ENCODE data around the gene DTNB.

DNA sequence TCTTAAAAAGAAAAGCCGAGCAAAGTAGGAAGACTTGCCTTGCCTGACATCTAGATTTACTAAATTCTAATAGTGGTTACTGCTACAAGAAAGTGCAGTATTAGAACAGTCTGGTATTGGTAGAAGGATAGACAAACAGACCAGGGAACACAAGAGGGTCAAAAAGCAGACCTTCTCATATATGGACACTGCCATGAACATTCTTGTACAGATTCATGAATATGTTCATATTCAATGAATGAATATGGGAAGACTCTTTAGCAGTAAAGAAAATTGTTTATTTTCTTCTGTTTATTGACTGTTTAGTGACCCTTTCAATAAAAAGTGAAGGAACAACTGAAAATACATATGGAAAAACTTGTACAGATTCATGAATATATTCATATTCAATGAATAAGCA lies 37.6 kb downstream of the DTNB start:
- TF ChIP-seq, protein P1, sequence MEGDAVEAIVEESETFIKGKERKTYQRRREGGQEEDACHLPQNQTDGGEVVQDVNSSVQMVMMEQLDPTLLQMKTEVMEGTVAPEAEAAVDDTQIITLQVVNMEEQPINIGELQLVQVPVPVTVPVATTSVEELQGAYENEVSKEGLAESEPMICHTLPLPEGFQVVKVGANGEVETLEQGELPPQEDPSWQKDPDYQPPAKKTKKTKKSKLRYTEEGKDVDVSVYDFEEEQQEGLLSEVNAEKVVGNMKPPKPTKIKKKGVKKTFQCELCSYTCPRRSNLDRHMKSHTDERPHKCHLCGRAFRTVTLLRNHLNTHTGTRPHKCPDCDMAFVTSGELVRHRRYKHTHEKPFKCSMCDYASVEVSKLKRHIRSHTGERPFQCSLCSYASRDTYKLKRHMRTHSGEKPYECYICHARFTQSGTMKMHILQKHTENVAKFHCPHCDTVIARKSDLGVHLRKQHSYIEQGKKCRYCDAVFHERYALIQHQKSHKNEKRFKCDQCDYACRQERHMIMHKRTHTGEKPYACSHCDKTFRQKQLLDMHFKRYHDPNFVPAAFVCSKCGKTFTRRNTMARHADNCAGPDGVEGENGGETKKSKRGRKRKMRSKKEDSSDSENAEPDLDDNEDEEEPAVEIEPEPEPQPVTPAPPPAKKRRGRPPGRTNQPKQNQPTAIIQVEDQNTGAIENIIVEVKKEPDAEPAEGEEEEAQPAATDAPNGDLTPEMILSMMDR (IDR thresholded peaks at IDR 0.05): no peak
- no peak for TF ChIP-seq EZH2 (IDR thresholded peaks at IDR 0.05; ENCODE audit: borderline replicate concordance, insufficient read depth, low read depth, low read length, poor library complexity, severe bottlenecking)

Measured in B cell (primary cell).